GM23338 (cell line): ENCODE measurements around the gene TMEM53. TPM values are rescaled to one million over a fixed set of nuclear protein-coding genes. Genes with fewer than 3 reads are reported as not detected.

Experiments used
- ATAC-seq: fragments of 200-7000 bp; cut with Tn5 transposase; 3 replicates; pipeline ENCODE4 v1.9.1; 2020
- DNase-seq: peaks from one replicate; pipeline ENCODE4 v3.0.0-alpha.2; 2015; ENCODE audit warnings: low spot score
- H2AFZ ChIP-seq: fragments of 200-600 bp; sonication (generic); 2 replicates; pipeline ENCODE4 v1.8.0; 2016; ENCODE audit warnings: antibody characterized with exemption, mild to moderate bottlenecking, moderate library complexity
- H3F3A ChIP-seq: fragments of 200-600 bp; sonication (generic); replicated peaks from 2 replicates; pipeline ENCODE4 v1.8.0; 2017; ENCODE audit warnings: antibody characterized with exemption, mixed run types, low read depth
- H3K27ac ChIP-seq: fragments of 200-600 bp; sonication (generic); 2 replicates; pipeline ENCODE4 v1.6.1; 2016; ENCODE audit warnings: low read depth
- H3K27me3 ChIP-seq: fragments of 200-600 bp; sonication (generic); 2 replicates; pipeline ENCODE4 v1.8.0; 2016; ENCODE audit warnings: mild to moderate bottlenecking, mixed run types, moderate library complexity; ENCODE audit not compliant: insufficient read depth
- H3K36me3 ChIP-seq: fragments of 200-600 bp; sonication (generic); 2 replicates; pipeline ENCODE4 v1.8.0; 2016; ENCODE audit warnings: mild to moderate bottlenecking; ENCODE audit not compliant: insufficient read depth
- H3K4me1 ChIP-seq: fragments of 200-600 bp; sonication (generic); 2 replicates; pipeline ENCODE4 v1.8.0; 2016; ENCODE audit warnings: mild to moderate bottlenecking, moderate library complexity; ENCODE audit not compliant: insufficient read depth
- H3K4me2 ChIP-seq: fragments of 200-600 bp; sonication (generic); 2 replicates; pipeline ENCODE4 v1.7.1; 2017; ENCODE audit warnings: mixed run types
- H3K4me3 ChIP-seq: fragments of 200-600 bp; sonication (generic); 2 replicates; pipeline ENCODE4 v1.6.1; 2016; ENCODE audit warnings: mixed run types
- H3K79me2 ChIP-seq: fragments of 200-600 bp; sonication (generic); replicated peaks from 2 replicates; pipeline ENCODE4 v1.8.0; 2017; ENCODE audit warnings: mild to moderate bottlenecking; ENCODE audit not compliant: insufficient read depth
- H3K9me2 ChIP-seq: fragments of 200-600 bp; sonication (generic); 2 replicates; pipeline ENCODE4 v1.8.0; 2017; ENCODE audit not compliant: insufficient read depth
- H4K20me1 ChIP-seq: fragments of 200-600 bp; sonication (generic); replicated peaks from 2 replicates; pipeline ENCODE4 v1.8.0; 2017; ENCODE audit warnings: mild to moderate bottlenecking; ENCODE audit not compliant: insufficient read depth
- H3K27ac Mint-ChIP-seq: 2 replicates; pipeline ENCODE4 v1.8.0; 2020; ENCODE audit warnings: inconsistent platforms, mild to moderate bottlenecking, moderate library complexity, mixed read lengths
- H3K27me3 Mint-ChIP-seq: 3 replicates; pipeline ENCODE4 v1.8.0; 2022; ENCODE audit warnings: low read depth, mild to moderate bottlenecking, moderate library complexity, mixed read lengths, inconsistent platforms; ENCODE audit not compliant: insufficient read depth, poor library complexity
- H3K36me3 Mint-ChIP-seq: 3 replicates; pipeline ENCODE4 v1.8.0; 2021; ENCODE audit warnings: low read depth, mild to moderate bottlenecking, inconsistent platforms, moderate library complexity, mixed read lengths
- H3K4me1 Mint-ChIP-seq: 3 replicates; pipeline ENCODE4 v1.8.0; 2020; ENCODE audit warnings: mild to moderate bottlenecking, inconsistent platforms, mixed read lengths
- H3K4me3 Mint-ChIP-seq: 3 replicates; pipeline ENCODE4 v1.8.0; 2021; ENCODE audit warnings: moderate library complexity, mild to moderate bottlenecking, inconsistent platforms, mixed read lengths
- H3K9me3 Mint-ChIP-seq: 3 replicates; pipeline ENCODE4 v1.8.0; 2020; ENCODE audit warnings: moderate library complexity, mild to moderate bottlenecking, inconsistent platforms, mixed read lengths
- POLR2AphosphoS5 ChIP-seq: IDR thresholded peaks from 2 replicates; pipeline ENCODE4 v1.6.1; 2016; ENCODE audit warnings: antibody characterized with exemption, low read depth
- STAT1 ChIP-seq: IDR thresholded peaks from one replicate; pipeline ENCODE4 v1.6.1; 2016; ENCODE audit warnings: antibody characterized with exemption; ENCODE audit not compliant: unreplicated experiment
- polyA plus RNA-seq: library from polyadenylated mRNA; unstranded; fragments of >200 nt; fragmentation: Nextera tagmentation; extraction: Ambion mirVana; gene quantifications from 2 replicates; pipeline ENCODE4 v1.2.1, GENCODE V29; 2016
- total RNA-seq: library from RNA; depleted of rRNA; stranded (reverse); fragments of >200 nt; shearing (Covaris generic); gene quantifications from 2 replicates; pipeline ENCODE4 v1.2.3, GENCODE V29; 2014
- TF ChIP-seq, protein P1 (sequence below): fragments of 250-450 bp; sonication (Bioruptor Pico); IDR thresholded peaks from 2 replicates; pipeline ENCODE4 v1.5.0; 2020; ENCODE audit warnings: mild to moderate bottlenecking, moderate library complexity
- TF ChIP-seq, protein P2 (sequence below): IDR thresholded peaks from one replicate; pipeline ENCODE4 v1.6.1; 2018; ENCODE audit warnings: antibody characterized with exemption; ENCODE audit not compliant: unreplicated experiment
- TF ChIP-seq, protein P3 (sequence below): IDR thresholded peaks from 2 replicates; pipeline ENCODE4 v1.6.1; 2016; ENCODE audit warnings: antibody characterized with exemption

TMEM53 gene
- total and polyA plus RNA-seq, 2 experiments from 2014 or later = 15.4 to 20.8 TPM

DNA sequence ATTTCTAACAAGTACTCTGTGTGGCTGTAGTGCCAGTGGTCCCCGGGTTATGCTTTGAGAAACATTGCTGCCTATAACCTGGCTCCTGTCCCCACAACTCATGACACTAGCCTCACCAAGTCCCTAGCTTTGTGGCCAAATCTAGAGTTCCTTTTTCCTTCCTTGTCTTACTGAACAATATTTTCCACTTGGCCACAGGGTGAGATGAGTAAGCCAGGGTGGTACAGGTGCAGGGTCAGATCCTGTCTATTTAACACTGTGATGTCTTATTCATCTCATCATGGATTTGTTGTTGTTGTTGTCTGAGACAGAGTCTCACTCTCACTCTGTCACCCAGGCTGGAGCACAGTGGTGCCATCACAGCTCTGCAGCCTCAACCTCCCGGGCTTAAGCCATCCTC is 18.9 kb upstream of the TMEM53 start:
- Histone ChIP-seq H3K27ac (no peak overlapping the region), H3K9me2 (no peaks in the 10 kb centered on the region), H3F3A (no peaks in the 10 kb centered on the region), H3K4me3 (no peak overlapping the region), H2AFZ (no peak overlapping the region), H4K20me1 (no peaks in the 10 kb centered on the region), H3K79me2 (no peaks in the 10 kb centered on the region), H3K4me2 (no peak overlapping the region), H3K4me1 (peaks cover 13% of the 10 kb centered on the region), H3K27me3 (no peaks in the 10 kb centered on the region), H3K36me3 (no peaks in the 10 kb centered on the region)
- ATAC-seq (no peak), DNase-seq (no peak)
- no peaks in the 10 kb centered on the region for H3K36me3 Mint-ChIP-seq
- peaks cover 15% of the 10 kb centered on the region for H3K4me1 Mint-ChIP-seq
- TF ChIP-seq, protein P1, sequence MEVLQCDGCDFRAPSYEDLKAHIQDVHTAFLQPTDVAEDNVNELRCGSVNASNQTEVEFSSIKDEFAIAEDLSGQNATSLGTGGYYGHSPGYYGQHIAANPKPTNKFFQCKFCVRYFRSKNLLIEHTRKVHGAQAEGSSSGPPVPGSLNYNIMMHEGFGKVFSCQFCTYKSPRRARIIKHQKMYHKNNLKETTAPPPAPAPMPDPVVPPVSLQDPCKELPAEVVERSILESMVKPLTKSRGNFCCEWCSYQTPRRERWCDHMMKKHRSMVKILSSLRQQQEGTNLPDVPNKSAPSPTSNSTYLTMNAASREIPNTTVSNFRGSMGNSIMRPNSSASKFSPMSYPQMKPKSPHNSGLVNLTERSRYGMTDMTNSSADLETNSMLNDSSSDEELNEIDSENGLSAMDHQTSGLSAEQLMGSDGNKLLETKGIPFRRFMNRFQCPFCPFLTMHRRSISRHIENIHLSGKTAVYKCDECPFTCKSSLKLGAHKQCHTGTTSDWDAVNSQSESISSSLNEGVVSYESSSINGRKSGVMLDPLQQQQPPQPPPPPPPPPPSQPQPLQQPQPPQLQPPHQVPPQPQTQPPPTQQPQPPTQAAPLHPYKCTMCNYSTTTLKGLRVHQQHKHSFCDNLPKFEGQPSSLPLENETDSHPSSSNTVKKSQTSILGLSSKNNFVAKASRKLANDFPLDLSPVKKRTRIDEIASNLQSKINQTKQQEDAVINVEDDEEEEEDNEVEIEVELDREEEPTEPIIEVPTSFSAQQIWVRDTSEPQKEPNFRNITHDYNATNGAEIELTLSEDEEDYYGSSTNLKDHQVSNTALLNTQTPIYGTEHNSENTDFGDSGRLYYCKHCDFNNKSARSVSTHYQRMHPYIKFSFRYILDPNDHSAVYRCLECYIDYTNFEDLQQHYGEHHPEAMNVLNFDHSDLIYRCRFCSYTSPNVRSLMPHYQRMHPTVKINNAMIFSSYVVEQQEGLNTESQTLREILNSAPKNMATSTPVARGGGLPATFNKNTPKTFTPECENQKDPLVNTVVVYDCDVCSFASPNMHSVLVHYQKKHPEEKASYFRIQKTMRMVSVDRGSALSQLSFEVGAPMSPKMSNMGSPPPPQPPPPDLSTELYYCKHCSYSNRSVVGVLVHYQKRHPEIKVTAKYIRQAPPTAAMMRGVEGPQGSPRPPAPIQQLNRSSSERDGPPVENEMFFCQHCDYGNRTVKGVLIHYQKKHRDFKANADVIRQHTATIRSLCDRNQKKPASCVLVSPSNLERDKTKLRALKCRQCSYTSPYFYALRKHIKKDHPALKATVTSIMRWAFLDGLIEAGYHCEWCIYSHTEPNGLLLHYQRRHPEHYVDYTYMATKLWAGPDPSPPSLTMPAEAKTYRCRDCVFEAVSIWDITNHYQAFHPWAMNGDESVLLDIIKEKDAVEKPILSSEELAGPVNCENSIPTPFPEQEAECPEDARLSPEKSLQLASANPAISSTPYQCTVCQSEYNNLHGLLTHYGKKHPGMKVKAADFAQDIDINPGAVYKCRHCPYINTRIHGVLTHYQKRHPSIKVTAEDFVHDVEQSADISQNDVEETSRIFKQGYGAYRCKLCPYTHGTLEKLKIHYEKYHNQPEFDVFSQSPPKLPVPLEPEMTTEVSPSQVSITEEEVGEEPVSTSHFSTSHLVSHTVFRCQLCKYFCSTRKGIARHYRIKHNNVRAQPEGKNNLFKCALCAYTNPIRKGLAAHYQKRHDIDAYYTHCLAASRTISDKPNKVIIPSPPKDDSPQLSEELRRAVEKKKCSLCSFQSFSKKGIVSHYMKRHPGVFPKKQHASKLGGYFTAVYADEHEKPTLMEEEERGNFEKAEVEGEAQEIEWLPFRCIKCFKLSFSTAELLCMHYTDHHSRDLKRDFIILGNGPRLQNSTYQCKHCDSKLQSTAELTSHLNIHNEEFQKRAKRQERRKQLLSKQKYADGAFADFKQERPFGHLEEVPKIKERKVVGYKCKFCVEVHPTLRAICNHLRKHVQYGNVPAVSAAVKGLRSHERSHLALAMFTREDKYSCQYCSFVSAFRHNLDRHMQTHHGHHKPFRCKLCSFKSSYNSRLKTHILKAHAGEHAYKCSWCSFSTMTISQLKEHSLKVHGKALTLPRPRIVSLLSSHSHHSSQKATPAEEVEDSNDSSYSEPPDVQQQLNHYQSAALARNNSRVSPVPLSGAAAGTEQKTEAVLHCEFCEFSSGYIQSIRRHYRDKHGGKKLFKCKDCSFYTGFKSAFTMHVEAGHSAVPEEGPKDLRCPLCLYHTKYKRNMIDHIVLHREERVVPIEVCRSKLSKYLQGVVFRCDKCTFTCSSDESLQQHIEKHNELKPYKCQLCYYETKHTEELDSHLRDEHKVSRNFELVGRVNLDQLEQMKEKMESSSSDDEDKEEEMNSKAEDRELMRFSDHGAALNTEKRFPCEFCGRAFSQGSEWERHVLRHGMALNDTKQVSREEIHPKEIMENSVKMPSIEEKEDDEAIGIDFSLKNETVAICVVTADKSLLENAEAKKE = no peak
- TF ChIP-seq, protein P2, sequence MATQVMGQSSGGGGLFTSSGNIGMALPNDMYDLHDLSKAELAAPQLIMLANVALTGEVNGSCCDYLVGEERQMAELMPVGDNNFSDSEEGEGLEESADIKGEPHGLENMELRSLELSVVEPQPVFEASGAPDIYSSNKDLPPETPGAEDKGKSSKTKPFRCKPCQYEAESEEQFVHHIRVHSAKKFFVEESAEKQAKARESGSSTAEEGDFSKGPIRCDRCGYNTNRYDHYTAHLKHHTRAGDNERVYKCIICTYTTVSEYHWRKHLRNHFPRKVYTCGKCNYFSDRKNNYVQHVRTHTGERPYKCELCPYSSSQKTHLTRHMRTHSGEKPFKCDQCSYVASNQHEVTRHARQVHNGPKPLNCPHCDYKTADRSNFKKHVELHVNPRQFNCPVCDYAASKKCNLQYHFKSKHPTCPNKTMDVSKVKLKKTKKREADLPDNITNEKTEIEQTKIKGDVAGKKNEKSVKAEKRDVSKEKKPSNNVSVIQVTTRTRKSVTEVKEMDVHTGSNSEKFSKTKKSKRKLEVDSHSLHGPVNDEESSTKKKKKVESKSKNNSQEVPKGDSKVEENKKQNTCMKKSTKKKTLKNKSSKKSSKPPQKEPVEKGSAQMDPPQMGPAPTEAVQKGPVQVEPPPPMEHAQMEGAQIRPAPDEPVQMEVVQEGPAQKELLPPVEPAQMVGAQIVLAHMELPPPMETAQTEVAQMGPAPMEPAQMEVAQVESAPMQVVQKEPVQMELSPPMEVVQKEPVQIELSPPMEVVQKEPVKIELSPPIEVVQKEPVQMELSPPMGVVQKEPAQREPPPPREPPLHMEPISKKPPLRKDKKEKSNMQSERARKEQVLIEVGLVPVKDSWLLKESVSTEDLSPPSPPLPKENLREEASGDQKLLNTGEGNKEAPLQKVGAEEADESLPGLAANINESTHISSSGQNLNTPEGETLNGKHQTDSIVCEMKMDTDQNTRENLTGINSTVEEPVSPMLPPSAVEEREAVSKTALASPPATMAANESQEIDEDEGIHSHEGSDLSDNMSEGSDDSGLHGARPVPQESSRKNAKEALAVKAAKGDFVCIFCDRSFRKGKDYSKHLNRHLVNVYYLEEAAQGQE = no peak
- no peak for TF ChIP-seq STAT1
- TF ChIP-seq POLR2AphosphoS5 = no peak
- TF ChIP-seq, protein P3, sequence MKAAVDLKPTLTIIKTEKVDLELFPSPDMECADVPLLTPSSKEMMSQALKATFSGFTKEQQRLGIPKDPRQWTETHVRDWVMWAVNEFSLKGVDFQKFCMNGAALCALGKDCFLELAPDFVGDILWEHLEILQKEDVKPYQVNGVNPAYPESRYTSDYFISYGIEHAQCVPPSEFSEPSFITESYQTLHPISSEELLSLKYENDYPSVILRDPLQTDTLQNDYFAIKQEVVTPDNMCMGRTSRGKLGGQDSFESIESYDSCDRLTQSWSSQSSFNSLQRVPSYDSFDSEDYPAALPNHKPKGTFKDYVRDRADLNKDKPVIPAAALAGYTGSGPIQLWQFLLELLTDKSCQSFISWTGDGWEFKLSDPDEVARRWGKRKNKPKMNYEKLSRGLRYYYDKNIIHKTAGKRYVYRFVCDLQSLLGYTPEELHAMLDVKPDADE = no peak
- H3K4me3 Mint-ChIP-seq = no peak overlapping the region
- peaks cover 4% of the 10 kb centered on the region for H3K27me3 Mint-ChIP-seq
- H3K9me3 Mint-ChIP-seq = no peaks in the 10 kb centered on the region
- no peak overlapping the region for H3K27ac Mint-ChIP-seq
